Colonic mucosa (tissue), 4 donors: ENCODE data around the gene DDT. TPM values are rescaled to one million over a fixed set of nuclear protein-coding genes. Genes with fewer than 3 reads are reported as not detected.
"Not testable (repeated sequence)": the region's sequence is repeated elsewhere in the genome, so short reads cannot be mapped to it uniquely, and the experiment has no call there.

Source experiments
- DNase-seq: peaks from one replicate; pipeline ENCODE4 v3.0.0-alpha.2; 2020
- H3K27ac ChIP-seq: fragments of 200-600 bp; one replicate; pipeline ENCODE4 v1.8.0; 2021
- H3K27me3 ChIP-seq: fragments of 200-600 bp; one replicate; pipeline ENCODE4 v1.8.0; 2021
- H3K36me3 ChIP-seq: fragments of 200-600 bp; one replicate; pipeline ENCODE4 v1.8.0; 2021
- H3K4me1 ChIP-seq: fragments of 200-600 bp; one replicate; pipeline ENCODE4 v1.8.0; 2021; ENCODE audit warnings: mild to moderate bottlenecking
- H3K4me3 ChIP-seq: fragments of 200-600 bp; one replicate; pipeline ENCODE4 v1.8.0; 2021
- H3K9ac ChIP-seq, 2 donors: one replicate each; pipeline ENCODE4 v1.7.0; 2013; ENCODE audit warnings: control low read depth in 2 of 2, low read depth in 2 of 2, low read length in 2 of 2
- H3K9me3 ChIP-seq: fragments of 200-600 bp; one replicate; pipeline ENCODE4 v1.8.0; 2021
- CTCF ChIP-seq: fragments of 200-600 bp; IDR thresholded peaks from one replicate; pipeline ENCODE4 v1.8.0; 2022; ENCODE audit warnings: antibody characterized with exemption, mild to moderate bottlenecking
- intact Hi-C: fragments of 100-400 bp; cut with DNase I; formaldehyde crosslinking; loops from one replicate; pipeline ENCODE4 v1.14.1; 2022
- total RNA-seq, 2 donors: library from RNA; stranded (reverse); fragmentation: NEBNext Ultra II Directional in 1 of 2; extraction: Animal tissue kit (Norgen Biotek cat#: 25700) in 1 of 2; gene quantifications; one replicate each; pipeline ENCODE4 v1.2.1, GENCODE V29; 2021
- donor health status: healthy.
- donor health status: DM: no; HTN: no; CAD: no.
- donor health status: DM: no; HTN: no; CAD: no.

The DDT gene
- total RNA-seq, 2 donors from 2014 or later: 291 to 328 TPM

GRCh38 chr22:24001314-24001713 is 27.1 kb upstream of the DDT start:
- no peak overlapping the region for H3K27ac ChIP-seq
- TF ChIP-seq CTCF: no peak
- no peak for DNase-seq
- H3K9ac ChIP-seq: no peak overlapping the region
- H3K36me3 ChIP-seq: no peaks in the 10 kb centered on the region
- intact Hi-C loops: loop anchor here (10.0 kb wide), 1 partner anchor 163 kb away; no protein-coding TSS in a partner anchor
- no peaks in the 10 kb centered on the region for H3K27me3 ChIP-seq
- H3K9me3 ChIP-seq: no peaks in the 10 kb centered on the region
- H3K4me3 ChIP-seq: no peak overlapping the region
- no peaks in the 10 kb centered on the region for H3K4me1 ChIP-seq

GRCh38 chr22:23999779-24000178 is 25.5 kb upstream of the DDT start:
- H3K4me1 ChIP-seq, DNase-seq, H3K27me3 ChIP-seq, H3K27ac ChIP-seq, H3K36me3 ChIP-seq, H3K4me3 ChIP-seq, H3K9ac ChIP-seq, H3K9me3 ChIP-seq: not testable (repeated sequence)
- intact Hi-C loops: loop anchor here (10.0 kb wide), 1 partner anchor 165 kb away; no protein-coding TSS in a partner anchor

- intact Hi-C loops: no loop called here
Observed at GRCh38 chr22:23997092-23997491, 22.9 kb upstream of the DDT start.

GRCh38 chr22:23993581-23994177 is 19.4 kb upstream of the DDT start:
- intact Hi-C loops, H3K36me3 ChIP-seq, H3K27ac ChIP-seq, H3K4me3 ChIP-seq, H3K9ac ChIP-seq, DNase-seq, H3K4me1 ChIP-seq, H3K27me3 ChIP-seq, H3K9me3 ChIP-seq: not testable (repeated sequence)

More at GRCh38 chr22:23997092-23997491, 22.9 kb upstream of the DDT start:
- no peaks in the 10 kb centered on the region for H3K9me3 ChIP-seq
- TF ChIP-seq CTCF: no peak
- H3K4me3 ChIP-seq: no peak overlapping the region
- no peak for DNase-seq
- no peaks in the 10 kb centered on the region for H3K27me3 ChIP-seq
- H3K9ac ChIP-seq: no peak overlapping the region
- H3K4me1 ChIP-seq: no peaks in the 10 kb centered on the region
- no peaks in the 10 kb centered on the region for H3K36me3 ChIP-seq
- no peak overlapping the region for H3K27ac ChIP-seq

GRCh38 chr22:23993080-23993479 is 18.8 kb upstream of the DDT start:
- H3K9ac ChIP-seq, H3K4me1 ChIP-seq, H3K27ac ChIP-seq, H3K27me3 ChIP-seq, H3K4me3 ChIP-seq, H3K9me3 ChIP-seq, DNase-seq, H3K36me3 ChIP-seq, intact Hi-C loops: not testable (repeated sequence)

- intact Hi-C loops: loop anchor here (10.0 kb wide), 1 partner anchor 255 kb away; the partner anchor contains the start of gene GGT5
- not testable (repeated sequence) for H3K27ac ChIP-seq, H3K4me3 ChIP-seq, H3K36me3 ChIP-seq, DNase-seq, H3K27me3 ChIP-seq, H3K9ac ChIP-seq, H3K9me3 ChIP-seq, H3K4me1 ChIP-seq
Observed at GRCh38 chr22:23989583-23990244, 15.5 kb upstream of the DDT start.

- DNase-seq, H3K36me3 ChIP-seq, H3K9me3 ChIP-seq, H3K27ac ChIP-seq, H3K4me1 ChIP-seq, H3K9ac ChIP-seq, H3K27me3 ChIP-seq, H3K4me3 ChIP-seq: not testable (repeated sequence)
- intact Hi-C loops: loop anchor here (10.0 kb wide), 1 partner anchor 258 kb away; the partner anchor contains the start of gene GGT5
Observed at GRCh38 chr22:23986538-23987178, 12.4 kb upstream of the DDT start.

- not testable (repeated sequence) for H3K27ac ChIP-seq, H3K4me3 ChIP-seq, H3K36me3 ChIP-seq, H3K9ac ChIP-seq, H3K9me3 ChIP-seq, DNase-seq, H3K4me1 ChIP-seq, H3K27me3 ChIP-seq
- intact Hi-C loops: loop anchor here (10.0 kb wide), 1 partner anchor 259 kb away; the partner anchor contains the start of gene GGT5
Observed at GRCh38 chr22:23986089-23986488, 11.8 kb upstream of the DDT start.
